ENCODE data around the gene P2RY13.

The P2RY13 gene

GRCh38 chr3:151329363-151329762, at the start of gene P2RY13:
P2RY13 (minus strand) TSS chr3:151329549; CDS start chr3:151329528, 21 bp downstream.
- in situ Hi-C loops (cut with MboI; ENCODE audit: low sequenced_read_pairs), result no loop called here

- in situ Hi-C loops (cut with MboI; ENCODE audit: low sequenced_read_pairs), result no loop called here
These were observed 48.5 kb upstream of the P2RY13 start for GRCh38 chr3:151377768-151378385.

- in situ Hi-C loops (cut with MboI; ENCODE audit: low sequenced_read_pairs), result no loop called here
These were observed 42.9 kb upstream of the P2RY13 start for GRCh38 chr3:151372063-151372820.

GRCh38 chr3:151371526-151371925, 42.2 kb upstream of the P2RY13 start:
- in situ Hi-C loops (cut with MboI; ENCODE audit: low sequenced_read_pairs), result no loop called here

- in situ Hi-C loops (cut with MboI; ENCODE audit: low sequenced_read_pairs), result no loop called here
These were observed 38.1 kb upstream of the P2RY13 start for GRCh38 chr3:151367448-151367847.

- in situ Hi-C loops (cut with MboI; ENCODE audit: low sequenced_read_pairs), result no loop called here
These were observed 37.6 kb upstream of the P2RY13 start for GRCh38 chr3:151366993-151367392.

GRCh38 chr3:151362751-151363174, 33.4 kb upstream of the P2RY13 start:
- in situ Hi-C loops (cut with MboI; ENCODE audit: low sequenced_read_pairs), result no loop called here

- in situ Hi-C loops (cut with MboI; ENCODE audit: low sequenced_read_pairs), result no loop called here
These were observed 28.1 kb upstream of the P2RY13 start for GRCh38 chr3:151357463-151357850.

- in situ Hi-C loops (cut with MboI; ENCODE audit: low sequenced_read_pairs), result no loop called here
These were observed 27.6 kb upstream of the P2RY13 start for GRCh38 chr3:151356794-151357462.

- in situ Hi-C loops (cut with MboI; ENCODE audit: low sequenced_read_pairs), result no loop called here
These were observed 22.3 kb upstream of the P2RY13 start for GRCh38 chr3:151351648-151352047.

- in situ Hi-C loops (cut with MboI; ENCODE audit: low sequenced_read_pairs), result no loop called here
These were observed 21.9 kb upstream of the P2RY13 start for GRCh38 chr3:151351219-151351618.

GRCh38 chr3:151350656-151351055, 21.3 kb upstream of the P2RY13 start:
- in situ Hi-C loops (cut with MboI; ENCODE audit: low sequenced_read_pairs), result no loop called here

GRCh38 chr3:151347432-151347831, 18.1 kb upstream of the P2RY13 start:
- in situ Hi-C loops (cut with MboI; ENCODE audit: low sequenced_read_pairs), result no loop called here

GRCh38 chr3:151346292-151346691, 16.9 kb upstream of the P2RY13 start:
- in situ Hi-C loops (cut with MboI; ENCODE audit: low sequenced_read_pairs), result no loop called here

- in situ Hi-C loops (cut with MboI; ENCODE audit: low sequenced_read_pairs), result no loop called here
These were observed 16.5 kb upstream of the P2RY13 start for GRCh38 chr3:151345859-151346258.

- in situ Hi-C loops (cut with MboI; ENCODE audit: low sequenced_read_pairs), result no loop called here
These were observed 2.3 kb upstream of the P2RY13 start for GRCh38 chr3:151331696-151332095.

- in situ Hi-C loops (cut with MboI; ENCODE audit: low sequenced_read_pairs), result no loop called here
These were observed 1.6 kb upstream of the P2RY13 start for GRCh38 chr3:151330899-151331298.

- in situ Hi-C loops (cut with MboI; ENCODE audit: low sequenced_read_pairs), result no loop called here
These were observed 1.0 kb upstream of the P2RY13 start for GRCh38 chr3:151330379-151330778.

- in situ Hi-C loops (cut with MboI; ENCODE audit: low sequenced_read_pairs), result no loop called here
These were observed 902 bp downstream of the P2RY13 start for GRCh38 chr3:151328298-151328995.

GRCh38 chr3:151327571-151328198, 1.7 kb downstream of the P2RY13 start:
- in situ Hi-C loops (cut with MboI; ENCODE audit: low sequenced_read_pairs), result no loop called here

GRCh38 chr3:151322511-151322910, 6.8 kb downstream of the P2RY13 start:
- in situ Hi-C loops (cut with MboI; ENCODE audit: low sequenced_read_pairs), result no loop called here
